ENCODE data around the gene NFIA. TPM values are rescaled to one million over a fixed set of nuclear protein-coding genes. Genes with fewer than 3 reads are reported as not detected.

The NFIA gene
- total RNA-seq, 2 donors from 2014 or later: 61.4 to 86.3 TPM

DNA sequence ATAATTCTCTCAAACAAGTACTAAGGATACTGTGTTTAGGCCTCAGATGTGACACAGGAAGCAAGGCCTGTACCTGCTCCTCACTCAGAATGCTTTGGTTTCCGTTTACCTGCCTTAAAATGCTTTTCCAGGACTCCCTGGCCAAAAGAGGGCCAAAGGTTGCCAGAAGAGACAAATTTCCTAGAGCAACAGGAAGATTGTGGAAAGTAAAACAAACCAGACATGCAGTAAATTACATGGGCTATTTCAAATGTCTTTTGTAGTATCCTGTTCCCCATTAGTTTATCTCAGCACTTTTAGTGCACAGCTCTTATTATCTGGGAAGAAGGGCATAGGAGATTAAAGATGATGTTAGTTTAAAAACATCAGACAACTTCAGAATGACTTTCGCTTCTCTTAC is 280.0 kb downstream of the NFIA start:
- no peaks in the 10 kb centered on the region for H3K27me3 ChIP-seq (replicated peaks; ENCODE audit: insufficient read depth)
- H3K4me3 ChIP-seq: no peak overlapping the region
- intact Hi-C loops (cut with DNase I): no loop called here
- H3K27ac ChIP-seq: no peak overlapping the region
- H3K9me3 ChIP-seq: no peaks in the 10 kb centered on the region
- no peak for DNase-seq (ENCODE audit: low spot score)
- 70% methylated on average over 2 of the region's 2 CpGs for WGBS
- H3K4me1 ChIP-seq (replicated peaks): no peaks in the 10 kb centered on the region
- no peaks in the 10 kb centered on the region for H3K36me3 ChIP-seq
- TF ChIP-seq POLR2AphosphoS5 (IDR thresholded peaks at IDR 0.05) (no peak), POLR2A (IDR thresholded peaks at IDR 0.05) (no peak)

DNA sequence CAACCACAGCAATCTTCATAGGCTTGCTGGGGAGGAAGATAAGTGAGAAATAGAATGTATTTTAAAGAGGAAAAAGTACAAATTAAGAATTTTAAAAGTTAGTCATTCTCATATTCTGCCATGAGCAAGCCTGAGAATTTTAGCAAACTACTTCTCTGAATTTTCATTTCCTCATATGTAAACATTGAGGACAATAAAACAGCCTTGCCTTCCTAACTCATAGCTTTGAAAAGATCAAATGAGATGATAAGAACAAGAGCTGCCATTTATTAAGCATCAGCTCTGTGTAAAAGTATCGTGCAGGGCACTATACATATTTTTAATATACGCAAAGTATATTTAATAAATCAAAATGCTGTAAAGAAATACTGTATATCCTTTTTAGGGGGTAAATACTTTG is 286.0 kb downstream of the NFIA start:
- Histone ChIP-seq H3K4me3 (no peak overlapping the region), H3K36me3 (no peaks in the 10 kb centered on the region), H3K27ac (no peak overlapping the region), H3K9me3 (no peaks in the 10 kb centered on the region), H3K27me3 (replicated peaks; ENCODE audit: insufficient read depth) (no peaks in the 10 kb centered on the region), H3K4me1 (replicated peaks) (no peaks in the 10 kb centered on the region)
- no peak for DNase-seq (ENCODE audit: low spot score)
- intact Hi-C loops (cut with DNase I): no loop called here
- 60% methylated on average over 2 of the region's 2 CpGs for WGBS
- TF ChIP-seq POLR2A (IDR thresholded peaks at IDR 0.05): no peak

DNA sequence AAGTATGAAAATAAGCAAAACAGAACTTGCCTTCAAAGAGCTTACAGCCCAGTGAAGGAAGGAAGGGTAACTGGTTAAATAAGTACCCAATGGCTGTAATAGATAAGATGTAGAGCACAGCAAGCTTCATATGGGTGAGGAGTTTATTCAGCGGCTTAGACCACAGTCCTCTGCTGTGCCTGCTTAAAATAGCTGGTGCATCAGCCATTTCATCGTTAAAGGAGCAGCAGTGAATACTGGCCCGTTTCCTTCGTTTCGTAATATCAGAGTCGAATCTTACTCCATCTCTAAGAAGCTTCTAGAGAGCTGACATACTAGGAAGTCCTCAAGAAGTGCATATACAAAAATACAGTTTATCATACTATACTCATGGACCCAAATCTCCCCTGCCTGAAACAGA is 286.5 kb downstream of the NFIA start:
- H3K4me1 ChIP-seq (replicated peaks): no peaks in the 10 kb centered on the region
- intact Hi-C loops (cut with DNase I): no loop called here
- TF ChIP-seq POLR2AphosphoS5 (IDR thresholded peaks at IDR 0.05) (no peak), POLR2A (IDR thresholded peaks at IDR 0.05) (no peak)
- TF ChIP-seq, protein P1, sequence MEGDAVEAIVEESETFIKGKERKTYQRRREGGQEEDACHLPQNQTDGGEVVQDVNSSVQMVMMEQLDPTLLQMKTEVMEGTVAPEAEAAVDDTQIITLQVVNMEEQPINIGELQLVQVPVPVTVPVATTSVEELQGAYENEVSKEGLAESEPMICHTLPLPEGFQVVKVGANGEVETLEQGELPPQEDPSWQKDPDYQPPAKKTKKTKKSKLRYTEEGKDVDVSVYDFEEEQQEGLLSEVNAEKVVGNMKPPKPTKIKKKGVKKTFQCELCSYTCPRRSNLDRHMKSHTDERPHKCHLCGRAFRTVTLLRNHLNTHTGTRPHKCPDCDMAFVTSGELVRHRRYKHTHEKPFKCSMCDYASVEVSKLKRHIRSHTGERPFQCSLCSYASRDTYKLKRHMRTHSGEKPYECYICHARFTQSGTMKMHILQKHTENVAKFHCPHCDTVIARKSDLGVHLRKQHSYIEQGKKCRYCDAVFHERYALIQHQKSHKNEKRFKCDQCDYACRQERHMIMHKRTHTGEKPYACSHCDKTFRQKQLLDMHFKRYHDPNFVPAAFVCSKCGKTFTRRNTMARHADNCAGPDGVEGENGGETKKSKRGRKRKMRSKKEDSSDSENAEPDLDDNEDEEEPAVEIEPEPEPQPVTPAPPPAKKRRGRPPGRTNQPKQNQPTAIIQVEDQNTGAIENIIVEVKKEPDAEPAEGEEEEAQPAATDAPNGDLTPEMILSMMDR (IDR thresholded peaks at IDR 0.05): no peak
- WGBS: 94% methylated on average over 6 of the region's 6 CpGs
- no peak overlapping the region for H3K27ac ChIP-seq
- no peaks in the 10 kb centered on the region for H3K9me3 ChIP-seq
- H3K36me3 ChIP-seq: no peaks in the 10 kb centered on the region
- DNase-seq (ENCODE audit: low spot score): no peak
- H3K27me3 ChIP-seq (replicated peaks; ENCODE audit: insufficient read depth): no peaks in the 10 kb centered on the region
- no peak overlapping the region for H3K4me3 ChIP-seq

DNA sequence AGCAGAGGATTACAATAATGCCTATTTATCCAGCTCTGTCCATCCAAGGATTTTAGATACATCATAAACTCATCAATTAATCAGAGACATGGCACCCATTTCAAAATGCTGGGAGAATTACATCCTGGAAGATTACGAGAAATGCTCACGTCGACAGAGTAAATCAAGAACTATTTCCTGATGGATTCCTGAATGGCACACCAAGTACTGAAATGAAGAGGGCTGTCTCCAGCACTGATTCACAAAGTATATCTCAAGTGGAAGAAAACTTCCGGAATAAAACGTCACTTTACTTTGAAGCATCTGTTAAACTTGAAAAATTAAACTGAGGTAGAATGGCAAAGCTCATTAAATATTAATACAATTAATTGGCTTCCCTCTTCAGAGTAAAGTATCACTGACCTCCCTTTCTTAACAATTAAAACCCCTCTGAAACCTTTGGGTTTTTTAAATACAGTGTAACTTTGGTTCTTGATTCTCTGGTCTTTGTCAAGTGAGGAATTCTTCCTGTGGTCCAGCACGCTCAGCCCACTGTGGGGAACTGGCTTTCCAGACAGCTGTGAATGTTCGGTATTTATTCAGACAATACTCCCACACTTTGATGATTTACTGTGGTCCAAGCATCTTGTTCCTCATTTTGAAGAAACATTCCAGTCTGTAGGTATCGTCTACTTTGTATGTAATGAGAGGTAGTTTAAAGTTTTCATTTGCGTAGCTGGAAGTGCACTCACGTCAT is 288.0 kb downstream of the NFIA start:
- DNase-seq (ENCODE audit: low spot score): no peak
- H3K4me1 ChIP-seq (replicated peaks): no peaks in the 10 kb centered on the region
- no peak overlapping the region for H3K4me3 ChIP-seq
- H3K9me3 ChIP-seq: no peaks in the 10 kb centered on the region
- H3K27ac ChIP-seq: no peak overlapping the region
- WGBS: 91% methylated on average over 10 of the region's 10 CpGs
- no peaks in the 10 kb centered on the region for H3K36me3 ChIP-seq
- intact Hi-C loops (cut with DNase I): no loop called here
- TF ChIP-seq POLR2A (IDR thresholded peaks at IDR 0.05) (no peak), POLR2AphosphoS5 (IDR thresholded peaks at IDR 0.05) (no peak)
- TF ChIP-seq, protein P1 (IDR thresholded peaks at IDR 0.05): no peak
- no peaks in the 10 kb centered on the region for H3K27me3 ChIP-seq (replicated peaks; ENCODE audit: insufficient read depth)

DNA sequence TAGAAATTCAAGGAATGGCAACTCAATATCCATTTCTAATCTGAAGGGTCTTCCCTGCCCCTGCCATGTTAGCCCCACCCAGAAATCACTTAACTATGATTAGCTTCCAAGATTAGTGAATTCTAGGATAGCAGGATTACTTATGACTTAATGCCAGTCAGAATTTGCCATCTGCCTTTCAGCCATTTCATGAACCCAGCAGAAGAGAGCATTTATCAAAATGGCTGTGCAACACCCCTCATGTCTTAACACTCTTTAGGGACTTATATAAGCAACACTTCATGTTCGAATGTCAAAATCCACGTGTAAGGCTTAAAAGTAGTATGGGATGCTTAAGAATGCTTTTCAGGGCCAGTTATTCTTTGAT is 288.5 kb downstream of the NFIA start:
- DNase-seq (ENCODE audit: low spot score): no peak
- H3K36me3 ChIP-seq: no peaks in the 10 kb centered on the region
- intact Hi-C loops (cut with DNase I): no loop called here
- H3K4me3 ChIP-seq: no peak overlapping the region
- 94% methylated on average over 2 of the region's 2 CpGs for WGBS
- no peaks in the 10 kb centered on the region for H3K4me1 ChIP-seq (replicated peaks)
- TF ChIP-seq POLR2AphosphoS5 (IDR thresholded peaks at IDR 0.05): no peak
- TF ChIP-seq, protein P1 (IDR thresholded peaks at IDR 0.05): no peak
- TF ChIP-seq POLR2A (IDR thresholded peaks at IDR 0.05): no peak
- H3K27me3 ChIP-seq (replicated peaks; ENCODE audit: insufficient read depth): no peaks in the 10 kb centered on the region
- H3K27ac ChIP-seq: no peak overlapping the region
- no peaks in the 10 kb centered on the region for H3K9me3 ChIP-seq

DNA sequence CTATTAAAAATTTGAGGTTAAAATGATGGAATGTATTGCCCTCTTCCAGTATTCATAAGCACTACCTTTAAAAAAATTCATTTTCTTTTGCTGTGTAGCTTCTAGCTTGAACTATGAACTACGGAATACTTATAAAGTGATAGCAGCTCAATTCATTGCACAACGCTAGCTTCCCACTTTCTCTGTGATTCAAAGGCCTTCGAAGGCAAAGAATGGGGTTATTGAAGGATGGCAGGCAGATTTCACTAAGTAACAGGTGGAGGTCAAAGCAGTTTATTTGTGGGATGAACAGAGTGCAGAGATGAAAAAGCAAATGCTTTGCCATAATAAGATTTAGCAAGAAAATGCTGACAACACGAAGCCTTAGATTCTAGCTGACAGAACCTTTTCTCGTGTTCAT is 290.6 kb downstream of the NFIA start:
- TF ChIP-seq POLR2AphosphoS5 (IDR thresholded peaks at IDR 0.05) (no peak), POLR2A (IDR thresholded peaks at IDR 0.05) (no peak)
- TF ChIP-seq, protein P1 (IDR thresholded peaks at IDR 0.05): no peak
- intact Hi-C loops (cut with DNase I): no loop called here
- Histone ChIP-seq H3K27me3 (replicated peaks; ENCODE audit: insufficient read depth) (no peaks in the 10 kb centered on the region), H3K4me1 (replicated peaks) (no peaks in the 10 kb centered on the region), H3K36me3 (no peaks in the 10 kb centered on the region), H3K9me3 (no peaks in the 10 kb centered on the region), H3K4me3 (no peak overlapping the region), H3K27ac (no peak overlapping the region)
- WGBS: 93% methylated on average over 5 of the region's 5 CpGs
- DNase-seq (ENCODE audit: low spot score): no peak

All from prostate gland (tissue), 2 donors.